GM21526 (cell line): Measurements from ENCODE around the gene IMMP2L.
"Not testable (repeated sequence)": the region's sequence is repeated elsewhere in the genome, so short reads cannot be mapped to it uniquely, and the experiment has no call there.

ENCODE experiments used
- ATAC-seq: cut with Tn5 transposase; IDR thresholded peaks from one replicate; pipeline ENCODE4 v1.9.1; 2021; ENCODE audit warnings: moderate library complexity; ENCODE audit not compliant: unreplicated experiment, low FRiP score

The IMMP2L gene

GRCh38 chr7:111510584-111511378 is 51.5 kb downstream of the IMMP2L start:
- no peak for ATAC-seq

GRCh38 chr7:111510062-111510461 is 52.2 kb downstream of the IMMP2L start:
- no peak for ATAC-seq

- no peak for ATAC-seq
Observed at GRCh38 chr7:111509288-111509687, 53.0 kb downstream of the IMMP2L start.

DNA sequence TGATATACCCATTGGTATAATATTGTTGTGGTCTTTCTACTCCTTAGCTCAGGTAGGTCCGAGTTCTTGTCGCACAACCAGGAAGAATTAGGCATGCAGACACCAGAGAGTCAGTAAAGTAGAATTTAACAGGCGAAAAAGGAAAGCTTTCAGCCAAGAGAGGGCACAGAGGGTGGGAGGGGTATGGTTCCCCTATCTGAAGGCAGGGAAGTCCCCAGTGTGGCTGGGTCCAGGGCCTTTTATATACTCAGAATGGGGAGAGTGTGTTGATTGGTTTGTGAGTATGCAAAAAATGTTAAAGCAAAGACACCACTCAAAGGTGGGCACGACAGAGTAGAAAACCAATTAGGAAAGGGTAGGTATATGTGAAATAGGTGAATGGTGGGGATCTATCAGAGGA is 53.9 kb downstream of the IMMP2L start:
- no peak for ATAC-seq

GRCh38 chr7:111505422-111505821 is 56.9 kb downstream of the IMMP2L start:
- ATAC-seq, result not testable (repeated sequence)

GRCh38 chr7:111501799-111502198 is 60.5 kb downstream of the IMMP2L start:
- not testable (repeated sequence) for ATAC-seq

- no peak for ATAC-seq
Observed at GRCh38 chr7:111499027-111499426, 63.3 kb downstream of the IMMP2L start.

DNA sequence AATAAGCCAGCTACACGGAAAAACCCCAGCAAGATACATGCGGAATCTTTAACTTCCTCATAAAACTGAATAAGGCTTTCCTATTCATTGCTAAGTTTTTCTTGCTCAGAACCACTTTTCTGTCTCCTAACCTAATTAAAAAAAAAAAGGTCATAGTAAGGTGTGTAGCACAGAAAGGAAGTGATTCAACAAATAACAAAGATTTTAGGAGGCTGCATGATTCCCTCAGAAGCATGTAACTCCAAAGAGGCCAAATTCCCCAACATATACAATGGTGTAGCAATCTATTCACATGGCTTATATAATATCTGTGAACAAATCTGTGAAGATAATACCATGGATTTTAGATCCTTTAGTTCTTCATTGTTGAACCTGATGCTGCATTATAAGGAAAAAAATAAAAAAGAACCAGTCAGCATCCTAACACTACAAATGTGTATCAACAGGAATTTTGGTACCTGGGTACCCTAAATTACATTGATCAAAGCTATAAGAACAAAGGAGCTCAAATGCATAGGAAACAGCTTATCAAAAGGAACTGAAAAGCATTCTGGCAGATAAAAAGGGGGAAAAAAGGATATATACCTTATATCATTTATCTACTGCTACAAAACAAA is 63.8 kb downstream of the IMMP2L start:
- no peak for ATAC-seq

DNA sequence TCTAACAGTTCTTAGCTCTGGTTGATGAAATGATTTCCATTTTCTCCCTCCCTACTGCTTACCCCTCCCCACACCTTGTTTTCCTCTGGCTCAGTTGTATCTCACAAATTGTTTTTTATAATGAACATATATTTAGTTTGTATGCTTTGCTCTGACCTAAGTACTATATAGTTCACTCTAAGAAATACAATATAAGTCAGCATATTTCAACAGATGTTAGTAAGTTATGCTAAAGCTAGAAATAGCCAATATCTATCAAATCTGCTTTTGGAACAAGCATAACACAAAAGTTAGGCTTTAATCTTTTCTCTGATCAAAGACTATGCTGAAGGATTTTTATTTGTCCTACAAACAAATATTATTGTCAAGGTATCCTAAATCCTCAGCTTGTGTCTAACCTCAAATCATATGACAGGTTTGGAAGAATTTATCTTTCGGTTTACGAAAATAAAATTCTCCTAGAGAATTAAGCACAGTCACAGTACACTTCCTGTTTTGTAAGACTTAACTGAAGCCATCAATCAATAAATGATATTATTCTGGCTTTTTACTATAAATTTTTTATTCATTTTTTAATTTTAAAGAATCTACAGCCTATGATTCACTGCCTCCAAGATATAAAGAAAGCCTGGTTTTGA is 67.0 kb downstream of the IMMP2L start:
- ATAC-seq, result no peak

DNA sequence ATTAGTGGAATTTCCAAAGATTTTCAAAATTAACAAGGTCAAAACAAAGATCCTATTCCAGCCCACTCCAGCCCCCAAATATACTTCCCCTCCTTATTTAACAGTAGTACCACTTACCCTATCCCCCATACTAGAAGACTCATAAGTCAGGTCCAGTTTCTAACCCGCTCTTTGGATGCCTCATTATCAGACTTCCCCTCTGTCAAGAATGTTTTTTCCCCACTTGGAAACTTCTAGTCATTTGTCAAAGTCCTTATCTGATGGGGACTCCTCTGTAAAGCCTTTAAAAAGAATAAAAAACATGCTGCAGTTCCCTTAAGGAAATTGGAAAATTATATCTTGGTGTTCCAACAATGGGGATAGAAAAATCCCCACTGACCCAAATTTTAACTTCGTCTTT is 70.1 kb downstream of the IMMP2L start:
- ATAC-seq, result no peak

GRCh38 chr7:111486472-111487142 is 75.7 kb downstream of the IMMP2L start:
- ATAC-seq, result peak; percentile 72

GRCh38 chr7:111485701-111486380 is 76.5 kb downstream of the IMMP2L start:
- ATAC-seq, result no peak

DNA sequence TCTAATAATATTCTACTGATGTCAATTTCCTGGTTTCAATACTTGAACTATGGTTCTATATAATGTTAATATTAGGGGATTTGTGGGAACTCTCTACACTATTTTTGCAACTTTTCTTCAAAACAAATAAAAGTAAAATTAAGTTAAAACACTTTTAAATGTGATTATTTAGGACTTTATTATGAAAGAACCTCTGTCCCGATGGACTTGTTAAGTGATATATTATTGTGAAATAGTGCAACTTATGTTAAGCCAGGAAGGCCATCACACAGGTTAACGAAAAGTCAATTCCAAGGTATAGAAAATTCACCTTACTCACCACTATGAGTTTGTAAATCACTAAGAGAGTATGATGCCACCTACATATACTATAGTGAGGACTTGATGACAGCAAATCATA is 79.2 kb downstream of the IMMP2L start:
- no peak for ATAC-seq

DNA sequence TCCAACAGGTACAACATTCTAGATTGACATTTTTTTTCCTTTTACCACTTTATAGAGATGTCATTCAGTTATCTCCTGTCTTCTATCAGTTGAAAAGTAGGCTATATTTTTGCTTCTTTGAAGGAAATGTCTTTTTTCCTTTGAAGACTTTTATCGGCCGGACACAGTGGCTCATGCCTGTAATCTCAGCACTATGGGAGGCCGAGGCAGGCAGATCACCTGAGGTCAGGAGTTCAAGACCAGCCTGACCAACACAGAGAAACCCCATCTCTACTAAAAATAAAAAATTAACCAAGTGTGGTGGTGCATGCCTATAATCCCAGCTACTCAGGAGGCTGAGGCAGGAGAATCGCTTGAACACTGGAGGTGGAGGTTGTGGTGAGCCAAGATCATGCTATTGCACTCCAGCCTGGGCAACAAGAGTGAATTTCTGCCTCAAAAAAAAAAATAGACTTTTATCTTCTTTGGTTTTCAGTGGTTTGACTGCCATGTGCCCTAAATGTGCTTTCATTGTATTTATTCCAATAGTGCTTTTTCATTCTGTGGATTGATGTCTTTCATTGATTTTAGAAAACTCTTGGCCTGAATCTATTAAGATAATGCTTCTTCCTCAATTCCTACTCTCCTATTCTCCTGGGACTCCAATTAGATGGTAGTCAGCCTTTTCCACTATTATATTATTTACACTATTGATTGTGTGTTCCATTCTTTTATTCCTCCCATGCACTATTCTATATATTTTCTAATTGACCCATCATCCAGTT is 84.6 kb downstream of the IMMP2L start:
- no peak for ATAC-seq

- ATAC-seq, result no peak
Observed at GRCh38 chr7:111476586-111477293, 85.6 kb downstream of the IMMP2L start.

GRCh38 chr7:111475959-111476358 is 86.3 kb downstream of the IMMP2L start:
- no peak for ATAC-seq

DNA sequence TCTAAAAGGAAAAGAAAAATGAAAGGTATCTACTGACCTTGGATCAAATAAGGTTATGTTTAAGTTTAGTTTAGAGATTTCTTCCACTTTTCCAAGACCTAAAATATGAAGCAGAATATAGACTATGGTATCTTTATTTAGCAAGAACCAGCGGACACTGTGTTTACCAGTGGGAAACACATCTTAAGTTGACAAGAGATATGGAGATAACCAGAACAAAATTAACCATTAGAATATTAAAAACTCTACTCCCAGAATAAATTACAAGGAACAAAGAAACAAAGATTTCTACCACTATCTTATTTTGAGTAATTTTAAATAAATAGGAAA is 86.9 kb downstream of the IMMP2L start:
- ATAC-seq, result no peak

DNA sequence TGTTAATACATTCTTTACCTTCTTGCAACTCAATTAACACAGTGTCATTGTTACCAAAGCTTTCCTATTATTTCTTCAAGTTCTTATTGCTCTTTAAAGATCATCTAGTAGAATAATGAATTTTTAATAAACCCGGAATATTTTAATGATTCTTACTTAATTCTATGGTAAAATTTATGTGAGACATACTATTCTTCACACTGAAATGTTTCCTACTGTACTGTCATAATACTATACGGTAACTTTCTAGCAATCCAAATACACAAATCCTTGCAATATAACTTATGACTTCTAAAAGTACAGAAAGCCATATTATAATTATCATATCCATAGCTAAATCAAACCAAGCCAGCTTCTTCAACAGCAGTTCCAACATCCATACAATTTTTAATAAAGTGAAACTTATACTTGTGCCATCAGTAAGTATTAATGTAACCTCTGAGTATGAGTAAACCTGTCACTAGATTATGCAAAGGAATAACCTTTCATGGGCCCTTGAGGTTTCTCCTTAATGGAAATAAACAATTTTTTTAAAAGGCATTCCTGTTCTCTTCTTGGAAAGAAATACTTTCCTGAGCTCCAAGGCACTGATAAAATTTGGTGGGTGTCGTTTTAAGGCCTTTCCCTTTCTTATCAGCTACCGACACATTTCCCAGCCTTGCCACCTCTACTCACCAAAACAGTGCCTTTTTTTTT is 87.4 kb downstream of the IMMP2L start:
- no peak for ATAC-seq
